GM18502 (cell line): ENCODE measurements around the gene PRRX2.
"Not testable (repeated sequence)": the region's sequence is repeated elsewhere in the genome, so short reads cannot be mapped to it uniquely, and the experiment has no call there.

Source experiments
- ATAC-seq: cut with Tn5 transposase; IDR thresholded peaks from one replicate; pipeline ENCODE4 v1.9.1; 2021; ENCODE audit warnings: mild to moderate bottlenecking; ENCODE audit not compliant: unreplicated experiment, poor library complexity

PRRX2 gene

GRCh38 chr9:129749575-129749974 lies 84.1 kb downstream of the PRRX2 start:
- no peak for ATAC-seq

DNA sequence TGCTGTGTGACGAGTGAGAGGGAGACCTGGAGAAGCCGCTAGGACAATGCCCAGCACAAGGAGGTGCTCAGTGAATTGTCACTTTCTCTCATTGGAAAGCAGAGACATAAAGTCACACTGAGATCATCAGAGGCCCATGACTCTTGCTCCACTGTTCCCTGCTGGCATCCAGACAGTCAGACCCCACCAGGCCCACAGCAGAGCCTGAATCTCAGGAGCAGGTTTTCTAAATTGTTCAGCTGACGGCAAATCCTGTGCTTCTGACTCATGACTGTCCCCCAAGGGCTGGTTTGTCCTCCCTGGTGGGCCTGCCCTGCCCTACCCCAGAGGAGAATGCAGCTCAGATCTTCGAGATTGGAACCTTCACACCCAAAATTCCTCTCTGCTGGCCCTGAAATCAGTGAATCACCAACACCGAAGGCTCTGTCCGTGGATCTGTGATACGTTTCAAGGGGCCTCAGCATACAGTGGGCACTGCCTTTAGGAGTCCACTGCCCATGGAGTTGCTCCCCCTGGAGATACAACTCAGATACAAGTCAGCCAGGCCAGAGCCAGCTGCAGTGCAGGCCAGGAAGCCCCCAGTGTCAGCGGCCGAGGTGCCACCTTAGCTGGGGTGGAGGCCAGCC lies 84.7 kb downstream of the PRRX2 start:
- ATAC-seq: no peak

DNA sequence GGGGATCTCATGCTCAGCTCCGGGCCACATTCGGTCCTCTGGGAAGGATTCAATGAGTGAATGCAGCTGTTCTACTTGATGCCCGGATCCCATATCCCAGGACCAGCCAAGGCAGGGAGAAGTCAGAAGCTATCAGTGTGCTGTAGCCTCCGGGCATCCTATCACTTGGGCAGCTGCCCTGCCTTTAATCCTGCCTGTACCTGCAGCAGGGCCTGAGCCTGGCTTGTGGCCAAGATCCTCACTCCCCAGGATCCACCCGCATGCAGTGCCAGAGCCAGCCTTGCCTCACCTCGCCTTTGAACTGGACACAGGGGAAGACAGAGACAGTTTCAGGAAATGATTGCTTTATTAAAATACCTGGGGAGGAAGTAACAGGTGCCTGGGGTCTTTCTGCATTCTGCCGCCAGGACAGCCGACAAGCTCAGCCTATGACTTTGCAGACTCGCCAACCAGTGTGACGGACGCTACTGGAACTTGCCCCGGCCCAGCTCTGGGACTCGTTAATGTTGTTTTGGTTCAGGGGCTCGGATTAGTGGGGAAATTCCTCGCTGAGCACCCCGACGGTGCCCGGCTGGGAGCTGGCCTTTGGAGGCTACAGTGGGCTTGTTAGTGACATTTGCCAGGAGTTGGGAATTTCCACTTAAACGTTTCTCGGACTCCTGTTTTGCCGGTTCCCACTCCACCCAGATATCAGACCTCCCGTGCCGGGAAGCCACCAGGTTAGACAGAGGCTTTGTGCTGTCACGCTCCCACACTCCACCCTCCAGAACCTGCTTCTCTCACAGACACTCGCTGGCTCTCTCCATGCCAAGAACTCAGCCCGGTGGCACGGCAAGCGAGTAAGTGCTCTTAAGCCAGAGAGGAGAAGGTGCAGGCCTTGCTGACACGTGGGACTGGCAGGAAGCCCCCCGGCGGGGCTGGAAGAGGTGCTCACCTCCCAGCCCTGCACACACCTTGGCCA lies 86.7 kb downstream of the PRRX2 start:
- ATAC-seq: no peak

DNA sequence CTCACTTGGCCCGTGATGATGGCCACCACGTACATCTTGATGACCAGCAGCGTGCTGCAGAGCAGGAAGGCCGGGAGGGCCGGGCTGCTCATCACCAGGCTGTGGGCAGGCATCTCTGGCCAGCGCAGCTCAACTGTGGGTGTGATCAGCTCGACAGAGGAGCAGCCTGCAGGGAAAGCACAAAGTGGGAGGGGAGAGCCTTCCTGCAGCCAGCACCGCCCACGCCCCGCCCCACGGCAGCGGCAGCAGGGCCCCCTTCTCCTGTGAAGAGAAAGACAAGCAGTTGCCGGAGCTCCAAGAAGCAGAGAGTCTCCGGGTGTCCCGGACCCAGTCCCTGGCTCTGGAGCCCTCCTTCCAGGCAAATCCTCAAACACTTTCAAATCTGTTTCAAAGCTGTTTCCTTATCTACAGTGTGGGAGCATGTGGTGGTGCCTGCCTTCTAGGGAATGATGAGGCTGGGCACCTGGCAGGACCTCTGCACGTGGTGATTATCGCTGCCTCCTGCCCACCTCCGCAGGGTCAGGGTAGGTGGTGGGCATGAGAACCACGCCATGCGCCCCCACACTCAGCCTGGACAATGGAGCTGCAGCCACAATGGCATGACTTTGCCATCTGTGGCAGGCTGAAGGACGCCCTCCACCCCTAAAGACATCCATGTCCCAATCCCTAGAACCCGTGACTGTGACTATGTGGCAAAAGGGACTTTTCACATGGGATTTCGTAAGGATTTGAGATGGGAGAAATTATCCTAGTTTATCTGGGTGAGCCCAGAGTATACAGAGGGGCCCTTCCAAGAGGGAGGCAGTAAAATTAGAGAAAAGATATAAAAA lies 87.7 kb downstream of the PRRX2 start, which contains the start of gene PTGES:
TSS of gene PTGES (minus strand) at position 143 of the 830 bp plus-strand sequence. CDS start at position 113, 30 bp downstream.
- no peak for ATAC-seq

GRCh38 chr9:129755151-129755550 lies 89.7 kb downstream of the PRRX2 start:
- no peak for ATAC-seq

DNA sequence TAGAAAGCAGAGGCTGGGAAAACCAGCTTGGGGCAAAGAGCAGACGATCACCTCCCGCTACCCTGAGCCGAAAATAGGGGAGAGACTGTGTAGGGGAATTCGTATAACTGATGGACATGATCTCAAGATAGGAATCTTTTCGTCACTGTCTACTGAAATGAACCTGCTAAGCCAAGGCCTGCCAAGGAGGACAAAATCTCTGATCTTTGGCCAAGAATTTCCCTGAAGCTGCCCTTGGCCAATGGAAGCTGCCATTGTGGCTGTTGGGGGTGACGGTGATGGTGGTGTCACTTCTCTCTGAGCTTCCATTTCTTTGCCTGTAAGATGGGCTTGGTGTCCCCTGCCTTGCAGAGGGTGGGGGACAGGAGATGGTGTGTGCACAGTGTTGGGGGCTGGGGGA lies 90.7 kb downstream of the PRRX2 start:
- no peak for ATAC-seq

DNA sequence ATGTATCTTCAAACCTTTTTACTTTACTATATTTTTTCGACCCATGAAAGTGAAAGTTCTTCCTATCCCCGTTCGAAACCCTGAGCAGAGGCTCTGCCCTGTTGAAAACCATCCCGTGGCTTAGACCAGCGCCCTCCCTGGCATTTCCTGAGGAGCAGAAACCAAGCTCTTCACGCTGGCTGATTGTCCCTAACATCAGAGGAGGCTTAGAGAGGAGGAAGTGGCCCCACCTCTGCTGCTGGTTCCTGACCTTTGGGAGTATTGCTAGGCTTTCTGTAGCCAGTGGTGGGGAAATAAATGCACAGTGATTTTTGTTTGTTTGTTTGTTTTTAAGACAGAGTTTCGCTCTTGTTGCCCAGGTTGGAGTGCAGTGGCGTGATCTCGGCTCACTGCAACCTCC lies 91.6 kb downstream of the PRRX2 start:
- ATAC-seq: no peak

DNA sequence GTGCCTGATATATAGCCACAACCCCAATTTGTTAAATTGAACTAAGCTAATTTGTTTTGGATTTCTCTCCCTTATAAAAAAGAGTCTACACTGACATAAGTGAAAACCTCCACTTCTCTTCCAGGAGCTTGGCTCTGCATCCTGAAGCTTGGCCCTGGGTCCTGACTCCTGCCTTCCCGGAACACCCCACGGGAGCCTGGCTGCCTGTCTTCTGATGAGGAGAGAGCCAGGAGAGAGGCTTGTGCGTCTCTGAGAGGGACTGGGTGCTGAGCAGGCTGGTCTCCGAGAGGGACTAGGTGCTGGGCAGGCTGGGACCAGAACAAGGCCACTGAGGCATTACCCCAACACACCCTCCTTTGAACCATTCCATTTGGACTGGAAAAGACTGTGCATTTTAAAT lies 93.9 kb downstream of the PRRX2 start:
- no peak for ATAC-seq

DNA sequence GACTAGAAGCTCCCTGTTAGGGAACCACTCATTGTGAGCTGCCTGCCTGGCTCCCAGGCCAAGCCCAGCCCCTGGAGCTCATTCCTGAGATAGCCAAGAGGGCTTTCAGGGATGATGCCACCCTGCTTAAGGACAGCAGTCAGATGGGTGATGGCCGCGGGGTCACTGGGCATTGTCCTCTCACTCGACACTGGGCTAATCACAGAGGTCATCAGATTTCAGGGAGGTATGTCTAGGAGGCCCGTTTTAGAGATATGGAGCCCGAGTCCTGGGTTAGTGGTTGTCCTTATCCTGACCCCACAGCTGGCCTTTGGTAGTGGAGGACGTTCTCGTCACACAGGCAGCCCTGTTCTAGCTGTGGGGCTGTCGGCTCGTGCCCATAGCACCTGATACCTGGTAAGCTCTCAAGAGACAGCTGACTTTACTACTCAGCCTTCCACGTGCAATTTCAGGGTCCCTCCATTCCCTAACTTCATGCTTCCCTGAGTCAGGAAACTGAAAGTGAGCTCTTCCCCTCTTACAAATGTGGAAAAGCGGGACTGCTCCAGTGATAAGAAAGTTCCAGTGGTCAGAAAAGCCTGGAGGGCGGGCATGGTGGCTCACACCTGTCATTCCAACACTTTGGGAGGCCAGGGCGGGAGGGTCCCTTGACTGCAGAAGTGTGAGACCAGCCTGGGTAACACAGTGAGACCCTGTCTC lies 94.5 kb downstream of the PRRX2 start:
- ATAC-seq: no peak

DNA sequence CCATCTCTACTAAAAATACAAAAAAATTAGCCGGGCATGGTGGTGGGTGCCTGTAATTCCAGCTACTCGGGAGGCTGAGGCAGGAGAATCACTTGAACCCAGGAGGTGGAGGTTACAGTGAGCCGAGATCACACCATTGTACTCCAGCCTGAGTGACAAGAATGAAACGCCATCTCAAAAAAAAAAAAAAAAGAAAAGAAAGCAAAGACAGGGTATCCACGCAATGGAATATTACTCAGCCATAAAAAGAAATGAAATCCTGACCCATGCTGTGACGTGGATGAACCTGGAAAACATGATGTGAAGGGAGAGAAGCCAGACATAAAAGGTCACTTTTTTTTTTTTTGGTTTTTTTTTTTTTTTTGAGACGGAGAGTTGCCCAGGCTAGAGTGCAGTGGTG lies 95.3 kb downstream of the PRRX2 start:
- not testable (repeated sequence) for ATAC-seq

DNA sequence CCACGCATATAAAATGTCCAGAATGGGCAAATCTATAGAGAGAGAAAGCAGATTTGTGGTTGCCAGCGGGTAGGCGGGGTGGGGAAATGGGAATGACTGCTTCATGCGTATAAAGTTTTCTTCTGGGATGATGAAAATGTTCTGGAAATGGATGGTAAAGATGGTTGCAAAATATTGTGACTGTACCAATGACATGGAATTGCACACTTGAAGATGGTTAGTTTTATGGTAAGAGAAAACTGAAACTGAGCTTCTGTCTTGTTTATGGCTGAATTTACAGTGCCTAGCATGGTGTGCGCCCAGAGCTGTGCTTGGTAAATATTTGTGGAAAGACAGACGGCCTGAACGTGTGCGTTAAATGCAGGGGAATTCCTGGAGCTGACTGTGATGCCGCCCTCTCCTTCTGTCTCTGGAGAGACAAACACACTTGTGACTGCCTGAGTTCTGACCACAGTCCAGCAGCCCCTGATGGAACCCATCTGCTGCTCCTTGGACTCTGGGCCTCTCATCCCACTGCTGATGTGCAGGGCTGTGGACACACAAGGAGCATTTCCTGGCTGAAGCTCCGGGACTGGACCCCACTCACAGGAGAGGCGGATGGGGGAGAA lies 96.0 kb downstream of the PRRX2 start:
- ATAC-seq: no peak

GRCh38 chr9:129761901-129762369 lies 96.5 kb downstream of the PRRX2 start:
- no peak for ATAC-seq

DNA sequence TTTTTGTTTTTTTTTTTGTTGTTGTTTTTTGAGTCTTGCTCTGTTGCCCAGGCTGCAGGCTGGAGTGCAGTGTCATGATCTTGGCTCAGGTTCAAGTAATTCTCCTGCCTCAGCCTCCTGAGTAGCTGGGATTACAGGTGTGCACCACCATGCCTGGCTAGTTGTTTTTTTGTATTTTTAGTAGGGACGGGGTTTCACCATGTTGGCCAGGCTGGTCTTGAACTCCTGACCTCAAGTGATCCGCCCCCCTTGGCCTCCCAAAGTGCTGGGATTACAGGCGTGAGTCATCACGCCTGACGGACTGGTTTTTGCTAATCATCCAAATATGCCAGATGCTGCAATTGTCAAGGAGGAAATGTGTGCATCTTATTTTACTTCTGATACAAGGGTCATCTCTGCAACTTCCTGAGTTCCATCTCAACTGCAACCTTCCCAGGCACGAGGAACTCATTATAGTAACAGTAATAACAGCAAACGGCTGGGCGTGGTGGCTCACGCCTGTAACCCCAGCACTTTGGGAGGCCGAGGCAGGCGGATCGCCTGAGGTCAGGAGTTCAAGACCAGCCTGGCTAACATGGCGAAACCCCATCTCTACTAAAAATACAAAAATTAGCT lies 97.0 kb downstream of the PRRX2 start:
- not testable (repeated sequence) for ATAC-seq

GRCh38 chr9:129762985-129763926 lies 97.8 kb downstream of the PRRX2 start:
- no peak for ATAC-seq

DNA sequence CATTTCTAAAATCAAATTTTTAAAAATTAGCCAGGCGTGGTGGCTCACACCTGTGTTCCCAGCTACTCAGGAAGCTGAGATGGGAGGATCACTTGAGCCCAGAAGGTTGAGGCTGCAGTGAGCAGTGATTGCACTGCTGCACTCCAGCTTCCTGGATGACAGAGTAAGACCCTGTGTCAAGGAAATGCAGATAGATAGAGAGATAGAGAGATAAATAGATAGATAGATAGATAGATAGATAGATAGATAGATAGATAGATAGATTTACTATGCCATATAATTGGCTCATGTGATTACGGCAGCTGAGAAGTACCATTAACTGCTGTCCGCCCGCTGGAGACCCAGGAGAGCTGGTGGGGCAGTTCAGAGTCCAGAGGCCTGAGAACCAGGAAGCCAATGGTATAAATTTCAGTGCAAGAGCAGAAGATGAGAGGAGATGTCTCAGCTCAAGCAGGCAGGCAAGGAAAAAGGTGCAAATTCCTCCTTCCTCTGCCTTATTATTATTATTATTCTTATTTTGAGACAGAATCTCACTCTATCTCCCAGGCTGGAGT lies 100.4 kb downstream of the PRRX2 start:
- no peak for ATAC-seq

- ATAC-seq: no peak
These were observed 103.0 kb downstream of the PRRX2 start for GRCh38 chr9:129768486-129768885.

- no peak for ATAC-seq
These were observed 104.2 kb downstream of the PRRX2 start for GRCh38 chr9:129769669-129770068.

DNA sequence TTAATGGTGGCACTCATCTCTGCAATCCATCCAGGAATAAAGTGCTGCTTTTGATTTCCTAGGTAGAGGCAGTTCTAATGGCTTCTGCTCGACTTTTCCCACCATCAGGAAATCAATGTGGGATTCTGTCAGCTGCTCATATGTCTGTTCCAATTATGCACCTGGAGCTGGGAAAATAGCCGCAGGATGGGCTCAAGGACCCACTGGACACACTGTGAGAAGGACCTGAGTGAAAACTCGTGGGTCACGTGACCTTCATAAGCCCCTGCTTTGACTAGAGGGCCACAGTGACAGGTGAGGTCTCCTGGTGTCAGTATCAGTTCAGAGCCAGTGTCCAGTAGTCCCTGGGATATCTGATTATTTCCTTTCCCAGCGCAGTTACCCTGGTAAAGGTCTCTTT lies 105.3 kb downstream of the PRRX2 start:
- no peak for ATAC-seq
